ENCODE results near the gene DPP8.
"Not testable (repeated sequence)": the region's sequence is repeated elsewhere in the genome, so short reads cannot be mapped to it uniquely, and the experiment has no call there.

Gene DPP8

GRCh38 chr15:65400760-65401610 lies 116.5 kb downstream of the DPP8 start:
- FAIRE-seq: peak; percentile 60

GRCh38 chr15:65399997-65400396 lies 117.5 kb downstream of the DPP8 start:
- FAIRE-seq: no peak

- FAIRE-seq: no peak
Measured at GRCh38 chr15:65399001-65399706, 118.3 kb downstream of the DPP8 start.

GRCh38 chr15:65398486-65398885 lies 119.0 kb downstream of the DPP8 start:
- FAIRE-seq: not testable (repeated sequence)

GRCh38 chr15:65396965-65397317 lies 120.5 kb downstream of the DPP8 start:
- FAIRE-seq: no peak

- FAIRE-seq: no peak
Measured at GRCh38 chr15:65396283-65396964, 121.1 kb downstream of the DPP8 start.

- no peak for FAIRE-seq
Measured at GRCh38 chr15:65395567-65396202, 121.8 kb downstream of the DPP8 start.

- FAIRE-seq: no peak
Measured at GRCh38 chr15:65394936-65395335, 122.6 kb downstream of the DPP8 start.

- FAIRE-seq: no peak
Measured at GRCh38 chr15:65394280-65394789, 123.2 kb downstream of the DPP8 start.

- no peak for FAIRE-seq
Measured at GRCh38 chr15:65393557-65393956, 123.9 kb downstream of the DPP8 start.

- FAIRE-seq: no peak
Measured at GRCh38 chr15:65393091-65393490, 124.4 kb downstream of the DPP8 start.

Data from G401.6 (cell line).